Peyer's patch (tissue), 4 donors: ENCODE data around the gene TMEM174.

Experiments used
- POLR2A ChIP-seq, 2 donors: fragments of 450-650 bp; IDR thresholded peaks; one replicate each; pipeline ENCODE4 v1.5.1; 2017; ENCODE audit warnings: antibody characterized with exemption in 2 of 2, mild to moderate bottlenecking in 2 of 2, moderate library complexity in 2 of 2
- TF ChIP-seq, protein P1 (sequence below), 6 experiments: fragments of 450-650 bp in 4 of 6; fragments of 200-600 bp in 2 of 6; sonication (generic) in 1 of 6; IDR thresholded peaks; one replicate each; pipeline ENCODE4 v1.5.1; 2017 to 2019; ENCODE audit warnings: antibody characterized with exemption in 6 of 6, mild to moderate bottlenecking in 3 of 6, moderate library complexity in 1 of 6

DNA sequence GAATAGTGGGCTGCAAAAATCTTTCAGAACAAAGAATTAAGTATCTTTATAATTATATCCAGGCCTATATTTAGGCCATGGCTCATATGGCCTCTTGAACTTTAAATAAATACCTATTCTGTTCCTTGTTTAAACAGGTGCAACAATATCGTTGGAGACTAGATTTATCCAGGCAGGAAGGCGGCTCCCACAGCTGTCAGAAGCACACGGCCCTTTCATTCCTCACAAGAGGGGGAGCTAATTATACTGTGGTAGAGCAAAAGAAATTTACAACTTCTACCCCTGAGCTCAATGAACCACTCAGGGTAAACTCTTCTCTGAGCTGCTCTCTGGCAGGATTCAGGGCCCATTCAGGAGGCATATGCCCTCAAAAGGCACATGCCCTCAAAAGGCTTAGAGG is 31.3 kb downstream of the TMEM174 start:
- TF ChIP-seq, protein P1, sequence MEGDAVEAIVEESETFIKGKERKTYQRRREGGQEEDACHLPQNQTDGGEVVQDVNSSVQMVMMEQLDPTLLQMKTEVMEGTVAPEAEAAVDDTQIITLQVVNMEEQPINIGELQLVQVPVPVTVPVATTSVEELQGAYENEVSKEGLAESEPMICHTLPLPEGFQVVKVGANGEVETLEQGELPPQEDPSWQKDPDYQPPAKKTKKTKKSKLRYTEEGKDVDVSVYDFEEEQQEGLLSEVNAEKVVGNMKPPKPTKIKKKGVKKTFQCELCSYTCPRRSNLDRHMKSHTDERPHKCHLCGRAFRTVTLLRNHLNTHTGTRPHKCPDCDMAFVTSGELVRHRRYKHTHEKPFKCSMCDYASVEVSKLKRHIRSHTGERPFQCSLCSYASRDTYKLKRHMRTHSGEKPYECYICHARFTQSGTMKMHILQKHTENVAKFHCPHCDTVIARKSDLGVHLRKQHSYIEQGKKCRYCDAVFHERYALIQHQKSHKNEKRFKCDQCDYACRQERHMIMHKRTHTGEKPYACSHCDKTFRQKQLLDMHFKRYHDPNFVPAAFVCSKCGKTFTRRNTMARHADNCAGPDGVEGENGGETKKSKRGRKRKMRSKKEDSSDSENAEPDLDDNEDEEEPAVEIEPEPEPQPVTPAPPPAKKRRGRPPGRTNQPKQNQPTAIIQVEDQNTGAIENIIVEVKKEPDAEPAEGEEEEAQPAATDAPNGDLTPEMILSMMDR (IDR thresholded peaks at IDR 0.05) = no peak
- no peak for TF ChIP-seq POLR2A (IDR thresholded peaks at IDR 0.05)
